Measurements from ENCODE around the gene ABCF1.

Gene ABCF1

DNA sequence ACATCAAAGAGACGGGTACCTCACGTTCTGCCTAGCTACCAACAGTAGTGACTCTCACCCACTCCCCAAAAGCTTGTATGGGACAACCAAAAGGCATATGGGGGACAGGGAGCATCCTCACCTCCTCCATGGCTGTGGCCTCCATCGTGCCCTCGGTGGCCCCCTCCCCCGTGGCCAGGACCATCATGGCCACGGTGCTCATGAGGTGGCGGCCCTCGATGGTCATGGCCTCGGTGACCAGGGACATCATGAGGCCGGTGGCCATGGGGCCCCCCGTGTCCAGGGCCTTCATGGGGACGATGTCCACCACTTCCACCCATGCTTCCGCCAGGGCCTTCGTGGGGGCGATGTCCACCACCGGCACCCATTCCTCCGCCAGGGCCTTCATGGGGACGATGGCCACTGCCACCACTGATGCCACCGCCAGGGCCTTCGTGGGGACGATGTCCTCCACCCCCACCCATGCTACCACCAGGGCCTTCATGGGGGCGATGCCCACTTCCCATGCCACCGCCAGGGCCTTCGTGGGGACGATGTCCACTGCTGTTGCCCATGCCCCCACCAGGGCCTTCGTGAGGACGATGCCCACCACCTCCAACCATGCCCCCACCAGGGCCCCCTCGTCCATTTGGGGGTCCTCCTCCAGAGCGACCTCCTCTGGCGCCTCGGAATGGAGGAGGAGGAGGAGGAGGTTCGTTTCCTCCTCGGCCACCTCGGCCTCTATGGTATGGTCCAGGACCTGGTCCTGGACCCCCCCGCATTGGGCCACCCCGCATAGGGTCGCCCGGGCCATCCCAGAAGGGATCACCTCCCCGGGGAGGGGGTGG is 30.8 kb downstream of the ABCF1 start:
- no peak for DNase-seq (ENCODE audit: low read depth)

DNA sequence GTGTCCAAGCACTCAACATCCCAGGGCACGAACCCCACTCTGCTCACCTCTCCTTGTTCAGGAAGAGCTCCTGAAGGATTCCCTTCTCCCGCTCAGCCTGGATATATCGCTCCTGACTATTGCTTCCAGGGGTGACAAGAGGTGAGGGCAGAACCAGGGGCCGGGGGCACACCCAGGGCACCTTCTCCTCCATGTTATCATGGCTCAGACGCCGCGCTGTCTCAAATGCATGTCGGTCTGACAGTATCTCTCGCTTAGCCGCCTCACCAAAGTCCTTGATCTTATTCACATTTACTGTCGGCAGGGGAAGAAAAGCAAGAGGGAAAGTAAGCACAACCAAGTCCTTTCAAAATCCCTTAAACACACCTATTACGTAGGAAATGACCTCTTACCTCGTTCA is 32.7 kb downstream of the ABCF1 start:
- no peak for DNase-seq (ENCODE audit: low read depth)

DNA sequence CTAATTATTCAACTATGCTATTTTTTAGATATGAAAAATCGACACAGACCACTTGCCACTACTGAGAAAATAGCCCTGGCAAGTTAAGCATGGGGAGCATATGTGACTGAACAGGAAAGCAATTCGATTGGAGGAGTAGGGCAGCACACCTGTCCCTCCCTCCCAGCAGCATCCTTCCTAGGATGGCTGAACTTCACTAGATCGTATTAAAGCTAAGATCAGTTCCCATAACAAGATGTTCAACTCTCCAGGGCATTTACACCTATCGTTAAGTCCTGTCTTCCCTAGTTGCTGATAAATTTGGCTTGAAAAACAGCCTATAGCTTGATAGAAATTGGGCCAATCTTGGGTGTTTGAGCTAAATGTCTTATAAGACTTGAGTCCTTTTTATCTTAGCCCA is 38.8 kb downstream of the ABCF1 start:
- no peak for DNase-seq (ENCODE audit: low read depth)

DNA sequence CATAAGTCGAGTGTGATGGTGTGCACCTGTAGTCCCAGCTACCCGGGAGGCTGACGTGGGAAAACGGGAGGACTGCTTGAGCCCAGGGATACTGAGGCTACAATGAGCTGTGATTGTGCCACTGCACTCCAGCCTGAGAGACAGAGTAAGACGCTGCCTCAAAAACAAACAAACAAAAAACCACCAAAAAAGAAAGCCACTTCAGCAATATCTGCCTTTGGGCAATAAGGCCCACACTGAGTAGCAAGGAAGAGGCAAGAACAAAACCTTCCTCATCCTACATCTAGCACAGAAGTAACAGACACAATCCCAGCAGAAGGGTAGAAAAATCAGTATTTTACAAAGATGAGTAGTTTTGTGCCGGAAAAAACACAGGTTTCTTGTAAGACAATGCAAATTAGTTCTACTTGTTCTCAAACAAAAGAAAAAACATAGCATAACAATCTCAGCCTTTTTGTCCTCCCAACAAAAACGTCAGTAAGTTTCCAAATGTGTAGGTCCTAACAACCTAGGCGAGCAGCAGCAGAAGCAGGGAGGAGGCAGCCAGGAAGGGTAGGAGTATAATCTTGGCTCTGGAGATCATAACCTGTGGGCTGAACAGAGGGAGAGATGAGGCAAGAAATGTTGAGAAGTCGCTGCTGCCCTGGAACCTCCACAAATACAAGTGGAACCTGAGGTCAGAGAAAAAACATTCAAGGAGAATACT is 40.1 kb downstream of the ABCF1 start:
- DNase-seq (ENCODE audit: low read depth), result no peak

DNA sequence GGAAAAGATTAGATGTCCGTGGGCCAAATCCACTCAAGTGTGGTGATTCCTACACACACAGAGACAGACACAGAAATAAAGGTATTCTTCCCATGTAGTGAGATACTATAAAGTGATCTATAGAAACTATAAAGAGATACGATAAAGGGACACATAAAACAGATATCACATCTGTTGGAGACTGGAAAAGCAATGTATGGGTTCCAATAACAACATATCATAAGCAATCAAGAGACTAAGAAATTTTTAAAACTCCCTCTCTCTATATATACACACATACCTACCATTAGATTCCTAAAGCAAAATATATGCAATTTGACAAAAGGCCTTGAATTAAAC is 40.6 kb downstream of the ABCF1 start:
- no peak for DNase-seq (ENCODE audit: low read depth)

DNA sequence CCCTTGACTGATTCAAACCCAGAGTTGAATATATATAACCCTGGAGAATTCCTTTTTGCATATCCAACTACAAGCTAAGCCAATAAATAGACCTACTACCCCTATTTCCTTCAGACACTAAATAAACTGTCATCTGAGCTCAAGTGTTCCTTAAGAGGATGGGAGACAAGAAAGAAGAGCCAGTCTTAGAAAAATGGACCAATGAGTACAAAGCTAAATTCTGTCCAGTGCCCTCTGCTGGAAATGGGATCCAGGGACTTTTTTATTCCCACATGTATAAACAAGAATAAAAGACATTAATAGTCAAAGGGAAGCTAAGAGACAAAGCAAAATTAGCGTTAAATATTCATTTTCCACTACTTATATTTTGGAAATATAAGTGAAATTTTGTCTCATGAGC is 41.0 kb downstream of the ABCF1 start:
- no peak for DNase-seq (ENCODE audit: low read depth)

DNA sequence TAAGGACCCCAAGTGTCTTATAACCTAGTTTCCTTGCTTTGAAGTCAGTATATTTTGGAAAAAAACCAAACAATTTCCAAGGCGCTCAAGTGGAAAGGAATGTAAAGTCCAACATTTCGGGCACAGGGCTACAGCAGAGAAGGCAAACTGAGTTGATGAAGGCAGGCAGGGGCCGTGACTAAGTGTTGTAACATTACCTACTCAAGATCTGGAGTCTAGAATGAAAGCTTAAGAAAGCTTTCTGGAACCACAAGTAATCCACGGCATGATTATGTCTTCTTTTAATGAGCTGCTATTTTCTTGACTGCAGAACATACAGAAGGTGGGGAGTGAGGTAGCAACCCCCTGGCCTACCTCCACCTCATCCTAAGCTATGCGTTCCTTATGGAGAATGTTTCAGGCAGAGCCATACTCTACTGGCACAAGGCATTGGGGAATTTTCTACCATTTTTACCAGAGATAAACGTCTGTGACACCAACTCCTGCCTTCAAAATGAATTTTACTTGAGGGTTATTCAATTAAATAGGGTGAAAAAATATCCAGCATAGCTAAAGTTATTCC is 41.5 kb downstream of the ABCF1 start:
- peak; percentile 14 for DNase-seq (ENCODE audit: low read depth)

DNA sequence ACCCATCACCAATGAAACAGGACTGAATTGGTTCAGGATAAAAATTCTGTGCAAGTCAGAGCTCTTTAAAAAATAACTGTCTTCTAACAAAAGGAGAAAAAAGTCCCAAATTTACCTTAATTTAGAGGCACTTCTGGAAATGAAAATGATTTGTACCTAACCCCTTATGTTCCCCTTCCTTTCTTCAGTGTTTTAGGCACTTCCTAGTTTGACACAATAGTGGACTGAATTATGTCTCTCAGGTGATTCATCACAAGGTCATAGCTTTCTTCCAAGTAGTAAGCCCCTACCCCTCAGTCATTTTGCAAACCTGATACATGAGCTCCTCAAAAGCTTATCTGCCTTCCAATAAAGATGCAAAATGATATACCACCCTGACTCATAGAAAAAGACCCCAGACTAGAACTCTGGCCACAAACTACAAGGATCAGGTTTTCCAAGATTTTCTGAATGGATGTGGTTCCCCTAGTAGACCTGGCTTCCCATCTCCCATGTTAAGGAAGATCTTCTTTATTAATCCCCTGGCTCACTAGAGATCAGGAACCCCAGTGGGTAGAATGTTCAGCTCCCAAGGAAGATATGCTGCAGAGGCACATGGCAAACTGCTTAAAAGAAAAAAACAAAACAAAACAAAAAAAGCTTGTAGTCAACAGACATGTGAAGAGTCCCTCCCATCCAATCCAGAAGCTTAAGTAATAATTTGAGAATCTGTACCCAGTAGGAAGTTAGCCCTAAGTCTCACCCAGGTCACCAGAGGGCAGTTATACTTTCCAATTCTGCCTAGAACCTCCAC is 42.2 kb downstream of the ABCF1 start:
- DNase-seq (ENCODE audit: low read depth), result no peak

DNA sequence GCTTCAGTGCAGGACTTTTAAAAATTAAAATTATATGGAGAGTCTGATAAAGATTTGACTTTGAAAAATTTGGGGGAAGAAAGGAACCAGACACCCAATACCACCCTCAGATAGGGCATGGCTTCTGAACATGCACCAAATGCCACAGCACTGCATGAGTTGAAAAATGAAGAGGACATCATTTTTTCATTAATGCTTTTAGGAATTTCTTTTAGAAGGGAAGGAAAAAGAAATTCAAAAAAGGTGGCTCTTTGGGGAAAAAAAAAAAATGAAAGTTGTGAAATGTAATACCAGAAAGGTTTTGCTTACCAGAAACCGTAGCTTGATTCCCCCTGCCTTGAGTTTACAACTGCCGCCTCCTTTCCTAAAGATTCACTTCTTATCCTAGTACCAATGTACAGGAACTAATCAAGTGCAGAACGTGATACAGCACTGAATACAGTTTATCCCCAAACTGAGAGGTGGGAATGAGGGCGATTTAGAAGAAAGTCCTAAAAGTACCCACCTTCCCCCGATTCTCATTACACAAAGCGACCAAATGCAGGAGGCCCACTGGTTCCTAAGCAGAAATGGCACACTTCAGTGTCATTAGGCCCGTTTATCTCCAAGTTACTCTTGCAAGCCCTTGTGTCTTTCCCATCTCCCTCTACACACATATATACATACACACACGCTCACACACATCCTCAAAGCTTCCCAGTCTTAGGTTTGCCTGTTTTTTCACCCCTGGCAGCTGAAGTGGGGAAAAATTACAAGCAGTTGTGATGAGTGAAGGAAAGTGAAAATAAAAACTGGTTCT is 43.0 kb downstream of the ABCF1 start:
- DNase-seq (ENCODE audit: low read depth), result no peak

DNA sequence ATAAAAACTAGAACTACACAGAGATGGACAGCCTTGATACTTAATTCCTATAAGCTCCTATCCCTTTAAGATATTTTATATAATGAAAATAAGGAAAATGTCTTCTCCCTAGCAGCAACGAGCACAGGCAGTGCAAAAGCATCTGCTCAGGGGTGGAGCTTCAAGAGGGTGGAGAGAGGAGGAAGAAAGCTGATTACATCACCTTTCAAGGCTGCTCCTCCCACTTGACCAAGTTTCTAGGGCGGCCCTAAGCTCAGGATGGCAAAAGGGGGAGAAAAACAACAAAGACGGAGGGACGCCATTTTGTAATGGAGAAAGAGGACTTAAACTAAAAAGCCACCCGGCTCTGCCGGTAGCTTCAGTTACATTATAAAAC is 43.6 kb downstream of the ABCF1 start:
- DNase-seq (ENCODE audit: low read depth), result peak; percentile 99

DNA sequence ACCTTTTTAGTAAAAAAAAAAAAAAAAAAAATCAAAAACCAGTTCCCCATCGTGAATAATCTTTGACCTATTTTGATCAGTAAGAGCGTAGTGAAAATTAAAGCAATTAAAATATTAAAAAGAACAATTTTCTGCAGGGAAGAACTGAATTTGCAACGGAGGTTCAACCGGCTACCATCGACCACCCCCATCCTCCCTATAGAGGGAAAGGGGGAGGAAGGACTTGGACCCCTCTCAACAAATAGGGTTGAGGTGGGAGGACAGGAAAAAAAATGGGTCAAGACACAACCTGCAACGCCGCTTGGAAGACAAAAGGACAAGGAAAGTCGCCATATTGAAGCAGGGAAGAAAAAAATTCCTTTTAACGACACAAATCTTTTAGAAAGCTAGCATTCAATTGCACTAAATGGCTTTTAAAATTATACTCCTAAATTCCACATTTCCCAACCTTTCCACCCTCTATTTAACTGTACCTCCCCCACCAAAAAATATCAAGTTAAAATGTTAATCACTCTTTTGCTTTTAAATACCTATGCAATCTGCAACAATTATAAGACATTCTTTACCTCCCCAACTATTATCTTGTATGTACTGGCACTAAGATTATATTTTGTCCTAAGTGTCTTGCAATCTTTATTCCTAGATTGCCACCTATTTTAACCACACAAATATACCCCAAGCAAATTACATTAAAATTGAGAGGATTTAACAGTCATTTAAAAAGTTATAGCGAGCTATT is 44.1 kb downstream of the ABCF1 start:
- peak; percentile 93 for DNase-seq (ENCODE audit: low read depth)

DNA sequence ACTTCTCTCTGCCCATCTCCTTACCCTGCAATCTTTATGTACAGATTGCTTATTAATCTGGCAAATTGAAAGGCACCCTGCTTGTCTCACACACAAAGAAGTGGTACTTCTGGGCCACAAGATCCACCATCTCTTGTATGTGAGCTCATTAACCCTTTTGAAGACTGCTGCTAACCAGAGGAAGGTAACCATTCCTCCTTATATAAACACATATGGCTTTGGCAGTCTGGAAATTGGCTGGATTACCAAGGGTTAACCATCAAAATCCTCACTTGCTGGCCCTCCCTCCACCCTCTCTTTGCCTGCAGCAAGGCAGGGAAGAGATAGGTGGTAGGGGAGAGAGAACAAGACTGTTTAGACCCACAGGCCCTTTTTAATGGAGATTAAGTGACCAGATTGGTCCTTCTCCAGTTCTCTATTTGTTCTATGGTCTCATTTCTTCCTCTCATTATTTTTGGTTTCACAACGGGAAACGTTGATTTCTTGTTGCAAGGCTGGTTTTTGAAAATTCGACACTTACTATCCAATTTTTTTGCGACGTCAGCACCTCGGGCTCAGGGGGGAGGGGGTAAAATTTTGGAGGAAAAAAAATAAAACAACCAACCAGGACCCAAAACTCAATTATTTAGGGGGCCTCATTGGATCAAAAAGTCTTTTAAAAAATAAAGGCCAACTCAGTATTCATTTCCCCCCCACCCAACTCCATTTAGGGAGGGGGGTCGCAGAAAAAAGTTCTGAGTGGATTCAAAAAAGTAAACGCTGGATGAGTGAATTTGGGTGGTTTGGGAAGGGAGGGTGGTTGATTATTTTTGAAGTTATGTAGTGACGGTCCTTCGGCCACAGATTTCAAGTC is 44.9 kb downstream of the ABCF1 start:
- DNase-seq (ENCODE audit: low read depth), result peak; percentile 14

DNA sequence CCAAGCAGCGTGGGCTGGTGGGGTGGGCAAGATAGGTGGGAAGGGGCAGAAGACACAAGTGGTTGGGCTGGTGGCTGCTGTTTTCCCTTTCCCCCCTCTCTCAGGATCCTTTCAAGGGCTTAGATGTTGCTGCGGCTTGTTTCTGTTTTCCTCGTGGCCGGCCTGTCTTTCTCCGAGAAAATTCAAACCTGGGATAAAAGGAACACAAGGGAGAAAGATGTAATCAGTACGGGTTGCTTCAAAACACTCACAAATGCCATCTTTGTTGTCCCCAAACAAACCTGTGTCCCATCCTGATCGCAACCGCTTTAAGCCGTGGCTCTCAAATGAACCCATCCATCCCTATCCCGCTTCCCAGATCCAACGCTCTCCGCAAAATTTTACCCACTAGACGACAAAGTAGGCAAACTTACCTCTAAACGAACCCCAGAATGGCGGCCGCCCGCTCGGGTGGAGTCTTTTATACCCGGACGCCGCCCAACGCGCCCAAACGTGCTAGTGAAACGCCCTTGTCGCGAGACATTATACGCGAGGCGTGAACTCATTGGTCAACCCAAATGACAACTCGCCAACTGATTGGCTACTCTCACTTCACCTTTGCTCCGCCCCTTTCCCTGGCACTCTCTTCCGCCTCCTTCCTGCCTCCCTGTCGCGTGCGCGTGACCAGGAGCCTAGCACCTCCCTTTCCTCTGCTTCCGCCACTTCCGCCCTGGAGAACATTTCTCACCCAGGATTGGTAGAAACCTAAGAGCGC is 45.7 kb downstream of the ABCF1 start, which contains the start of gene PPP1R10:
Gene PPP1R10, minus strand, starts transcription at position 433 of the 754 bp plus-strand sequence. CDS start 7,299 bp downstream, outside the sequence.
- DNase-seq (ENCODE audit: low read depth), result peak; percentile 100

DNA sequence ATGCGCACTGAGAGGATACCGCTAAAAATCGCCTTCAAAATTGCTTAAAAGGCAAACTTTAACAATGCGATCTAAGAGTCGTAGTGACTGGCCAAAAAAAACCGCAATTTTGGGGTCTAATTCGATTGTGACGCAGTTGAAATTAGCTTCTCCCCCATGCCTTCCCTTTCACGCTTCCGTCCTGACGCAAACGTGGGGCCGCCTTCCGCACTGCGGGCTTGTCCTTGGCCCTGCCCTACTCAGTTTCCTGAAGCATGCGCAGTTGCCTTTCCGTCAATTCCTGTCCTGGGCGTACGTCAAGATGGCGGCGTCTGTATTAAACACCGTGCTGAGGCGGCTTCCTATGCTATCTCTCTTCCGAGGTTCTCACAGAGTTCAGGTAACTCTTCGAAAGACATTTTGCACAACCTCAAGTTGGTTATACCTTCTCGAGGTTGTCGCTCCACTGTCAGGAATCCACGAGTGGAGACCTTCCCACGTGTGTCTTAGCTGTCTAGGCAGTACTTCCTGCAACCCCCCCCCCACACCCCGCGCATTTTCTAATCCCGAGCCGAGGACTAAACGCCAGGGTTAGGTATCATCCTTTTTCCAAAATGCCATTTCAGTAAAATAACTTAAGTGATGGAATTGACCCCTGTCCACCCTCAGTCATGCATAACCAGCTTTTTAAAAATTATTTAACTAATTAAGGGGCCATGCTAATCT is 46.5 kb downstream of the ABCF1 start, which contains the start of gene MRPS18B:
Gene MRPS18B, plus strand, starts transcription at position 276 of the 705 bp plus-strand sequence. Its CDS starts 26 bp downstream, at position 302.
- DNase-seq (ENCODE audit: low read depth), result peak; percentile 98

DNA sequence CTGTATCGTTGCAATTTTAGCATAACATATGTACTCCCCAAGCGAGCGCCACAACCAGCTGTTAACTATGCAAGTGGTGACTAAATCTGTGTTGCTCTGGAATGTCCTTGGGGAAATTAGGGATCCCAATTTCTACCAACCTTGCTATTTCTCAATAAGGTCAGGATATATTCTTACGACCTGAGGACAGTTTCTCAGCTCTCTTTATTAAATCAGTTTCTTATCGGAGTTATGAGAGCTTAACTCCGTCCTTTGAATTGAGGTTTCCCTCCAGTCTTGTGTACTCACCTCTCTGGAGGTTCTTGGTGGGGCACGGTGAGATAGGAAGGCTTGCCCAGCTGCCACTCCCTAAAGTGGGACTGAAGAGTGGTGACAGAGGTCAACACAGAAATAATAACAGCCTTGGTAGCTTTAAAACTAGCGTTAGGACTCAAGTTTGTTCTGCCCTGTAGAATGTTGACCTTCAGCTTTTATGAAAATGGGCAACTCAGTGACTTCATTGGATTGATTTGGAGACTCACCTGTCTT is 47.1 kb downstream of the ABCF1 start:
- DNase-seq (ENCODE audit: low read depth), result no peak

DNA sequence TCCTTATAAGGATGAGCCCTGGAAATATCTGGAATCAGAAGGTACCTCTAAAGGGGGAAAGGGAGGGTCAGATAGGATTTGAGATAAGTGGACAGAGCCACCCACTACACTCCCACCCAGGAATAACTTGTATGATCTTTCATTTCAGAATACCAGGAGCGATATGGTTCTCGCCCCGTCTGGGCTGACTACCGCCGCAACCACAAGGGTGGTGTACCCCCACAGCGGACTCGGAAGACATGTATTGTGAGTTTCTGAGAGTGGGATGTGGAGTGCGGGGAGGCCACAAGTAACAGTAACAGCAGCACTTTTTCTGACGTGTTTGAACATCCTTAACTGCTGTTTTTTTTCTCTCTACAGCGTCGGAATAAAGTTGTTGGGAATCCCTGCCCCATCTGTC is 48.3 kb downstream of the ABCF1 start:
- no peak for DNase-seq (ENCODE audit: low read depth)

DNA sequence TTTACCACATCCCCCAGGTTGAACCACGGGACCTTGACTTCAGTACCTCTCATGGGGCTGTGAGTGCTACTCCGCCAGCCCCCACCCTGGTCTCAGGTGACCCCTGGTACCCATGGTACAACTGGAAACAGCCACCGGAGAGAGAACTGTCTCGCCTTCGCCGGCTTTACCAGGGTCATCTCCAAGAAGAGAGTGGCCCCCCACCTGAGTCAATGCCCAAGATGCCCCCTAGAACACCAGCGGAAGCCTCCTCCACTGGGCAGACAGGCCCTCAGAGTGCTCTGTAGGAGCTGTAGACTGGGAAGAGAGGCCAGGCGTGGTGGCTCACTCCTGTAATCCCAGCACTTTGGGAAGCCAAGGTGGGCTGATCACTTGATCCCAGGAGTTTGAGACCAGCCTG is 54.3 kb downstream of the ABCF1 start:
- DNase-seq (ENCODE audit: low read depth), result no peak

Measured in fibroblast of the conjunctiva (primary cell).